ENCODE results near the gene TMEM132E. TPM values are rescaled to one million over a fixed set of nuclear protein-coding genes. Genes with fewer than 3 reads are reported as not detected.

TMEM132E gene
- polyA plus RNA-seq, 6 donors from 2014 or later, result 0.05 TPM; not detected in 5

DNA sequence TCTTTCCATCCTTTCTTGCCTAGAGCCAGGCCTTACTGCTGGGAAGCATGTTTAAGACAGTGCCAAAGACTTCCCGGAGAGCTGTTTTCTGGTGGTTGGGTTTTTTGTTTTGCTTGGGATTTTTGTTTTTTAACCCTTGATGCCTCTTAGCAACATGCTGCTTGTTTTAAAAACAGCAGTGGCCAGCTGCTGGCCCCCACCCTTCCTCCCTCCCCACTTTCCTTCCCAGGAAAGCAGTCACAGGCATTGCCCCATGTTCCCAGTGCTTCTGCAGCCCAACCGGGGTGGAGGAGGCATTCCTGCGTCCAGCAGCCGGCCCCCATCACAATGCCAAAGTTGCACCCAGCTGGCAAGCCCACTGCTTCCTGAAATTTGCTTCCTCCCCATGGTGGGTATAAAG is 12.6 kb downstream of the TMEM132E start:
- Mint-ChIP-seq H3K36me3 (no peaks in the 10 kb centered on the region), H3K27ac (no peak overlapping the region), H3K4me3 (no peak overlapping the region), H3K9me3 (peaks cover 0 to 2% (median 0%) of the 10 kb centered on the region in 7 donors), H3K27me3 (peaks cover 51 to 66% (median 63%) of the 10 kb centered on the region in 3 donors), H3K4me1 (no peaks in the 10 kb centered on the region)
- DNase-seq (no peak), ATAC-seq (ENCODE audit: low read depth in 2 of 2) (no peak)

DNA sequence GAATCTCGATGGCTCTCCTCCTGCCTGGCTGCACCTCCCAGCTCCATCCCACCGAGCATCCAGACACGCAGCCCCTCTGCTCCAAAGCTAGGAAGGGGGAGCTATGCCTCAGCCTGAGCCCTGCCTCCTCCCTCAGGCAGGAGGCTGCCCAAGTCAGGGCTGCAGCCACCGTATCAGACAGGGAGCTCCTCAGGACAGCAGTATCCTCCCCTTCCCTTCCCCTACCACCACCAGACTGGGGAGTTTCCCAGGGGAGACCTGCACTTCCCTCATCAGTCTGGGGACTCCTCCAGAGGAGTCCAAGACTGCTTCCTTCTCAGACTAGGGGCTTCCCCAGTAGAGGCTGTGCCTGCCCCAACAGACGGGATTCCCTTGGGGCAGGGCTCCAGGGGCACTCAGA is 17.5 kb downstream of the TMEM132E start:
- Mint-ChIP-seq H3K27ac (no peak overlapping the region), H3K36me3 (no peaks in the 10 kb centered on the region), H3K4me3 (no peak overlapping the region), H3K9me3 (peaks cover 0 to 2% (median 0%) of the 10 kb centered on the region in 7 donors), H3K27me3 (peaks cover 26 to 58% (median 57%) of the 10 kb centered on the region in 3 donors), H3K4me1 (no peaks in the 10 kb centered on the region)
- no peak for DNase-seq
- ATAC-seq (ENCODE audit: low read depth in 2 of 2), result no peak

DNA sequence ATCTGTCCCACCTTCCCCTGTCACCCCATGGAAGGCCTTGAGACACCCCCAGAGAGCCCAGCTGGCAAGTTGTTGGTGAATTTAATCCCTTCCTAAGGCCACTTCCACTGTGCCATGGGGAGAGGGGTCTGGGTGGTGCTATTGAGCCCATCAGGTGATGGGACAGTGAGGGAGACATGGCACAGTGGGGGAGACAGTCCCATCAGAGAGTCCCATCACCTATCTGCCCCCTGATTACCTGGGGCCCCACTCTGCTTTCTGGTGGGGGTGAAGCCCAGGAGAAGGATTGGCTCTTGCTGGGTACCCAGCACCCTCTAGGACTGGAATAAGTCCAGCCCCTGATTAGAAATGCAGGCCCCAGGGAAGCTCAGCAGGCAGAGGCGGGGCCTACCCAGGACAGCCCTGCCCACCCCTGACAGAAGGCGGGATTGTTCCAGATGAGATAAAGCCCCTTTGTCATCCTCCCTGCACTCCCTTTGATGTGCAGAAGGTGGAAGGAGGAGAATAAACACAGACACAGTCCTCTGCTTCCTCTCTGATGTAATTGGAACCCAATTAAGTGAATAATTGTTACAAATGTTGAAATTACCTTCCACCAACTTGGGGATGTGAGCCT is 18.9 kb downstream of the TMEM132E start:
- H3K4me3 Mint-ChIP-seq, result no peak overlapping the region
- peaks cover 20 to 69% (median 56%) of the 10 kb centered on the region in 3 donors for H3K27me3 Mint-ChIP-seq
- H3K9me3 Mint-ChIP-seq, result peaks cover 0 to 2% (median 0%) of the 10 kb centered on the region in 7 donors

DNA sequence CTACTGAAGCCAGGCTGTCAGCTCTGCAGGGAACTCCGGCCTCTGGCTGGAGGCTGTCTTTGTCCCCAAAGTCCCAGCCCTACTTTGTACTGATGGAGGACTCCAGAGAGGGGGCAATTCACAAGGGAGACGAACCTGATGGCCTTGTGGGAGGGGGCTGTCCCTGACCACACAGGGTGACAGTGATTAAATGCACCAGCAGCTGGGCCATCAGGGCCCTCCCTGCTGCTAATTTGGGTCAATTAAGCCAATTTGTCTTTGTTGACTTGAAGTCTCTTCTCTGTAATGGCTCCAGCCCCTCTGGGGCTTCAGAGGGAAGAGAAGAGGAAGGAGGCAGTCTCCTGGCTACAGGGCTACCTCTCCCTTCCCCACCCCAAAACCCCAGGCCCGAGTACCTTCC is 22.0 kb downstream of the TMEM132E start:
- Mint-ChIP-seq H3K4me3 (no peak overlapping the region), H3K9me3 (no peaks in the 10 kb centered on the region), H3K27ac (no peak overlapping the region), H3K36me3 (no peaks in the 10 kb centered on the region), H3K27me3 (peaks cover 14 to 61% (median 60%) of the 10 kb centered on the region in 3 donors), H3K4me1 (no peaks in the 10 kb centered on the region)
- DNase-seq (no peak), ATAC-seq (ENCODE audit: low read depth in 2 of 2) (no peak)

More for the DNA sequence above, 18.9 kb downstream of the TMEM132E start:
- H3K27ac Mint-ChIP-seq, result no peak overlapping the region
- no peaks in the 10 kb centered on the region for H3K36me3 Mint-ChIP-seq
- DNase-seq (no peak), ATAC-seq (ENCODE audit: low read depth in 2 of 2) (no peak)
- no peaks in the 10 kb centered on the region for H3K4me1 Mint-ChIP-seq

DNA sequence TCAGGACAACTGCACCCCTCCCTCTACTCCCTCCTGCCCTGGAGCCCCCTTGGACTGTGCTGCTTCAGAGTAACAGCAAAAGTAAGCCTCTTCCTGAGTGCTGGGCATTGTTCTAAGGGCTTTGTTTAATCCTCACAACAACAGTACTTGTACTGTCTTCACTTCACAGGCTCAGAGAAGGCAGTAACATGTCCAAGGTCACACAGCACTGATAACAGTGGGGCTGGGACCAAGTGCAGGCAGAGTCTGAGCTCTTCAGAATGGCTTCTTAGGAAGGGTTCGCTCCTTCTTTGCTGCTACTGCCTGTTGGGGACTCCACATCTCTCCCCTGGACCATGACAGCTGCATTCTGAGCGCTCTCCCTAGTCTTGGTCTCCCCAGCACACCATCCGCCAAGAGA is 24.6 kb downstream of the TMEM132E start:
- H3K4me1 Mint-ChIP-seq, result peaks cover 0 to 1% (median 0%) of the 10 kb centered on the region in 3 donors
- H3K9me3 Mint-ChIP-seq, result no peaks in the 10 kb centered on the region
- H3K4me3 Mint-ChIP-seq, result no peak overlapping the region
- H3K27me3 Mint-ChIP-seq, result peaks cover 35 to 57% (median 54%) of the 10 kb centered on the region in 3 donors
- H3K36me3 Mint-ChIP-seq, result no peaks in the 10 kb centered on the region
- no peak for ATAC-seq (ENCODE audit: low read depth in 2 of 2)
- H3K27ac Mint-ChIP-seq, result no peak overlapping the region
- no peak for DNase-seq

DNA sequence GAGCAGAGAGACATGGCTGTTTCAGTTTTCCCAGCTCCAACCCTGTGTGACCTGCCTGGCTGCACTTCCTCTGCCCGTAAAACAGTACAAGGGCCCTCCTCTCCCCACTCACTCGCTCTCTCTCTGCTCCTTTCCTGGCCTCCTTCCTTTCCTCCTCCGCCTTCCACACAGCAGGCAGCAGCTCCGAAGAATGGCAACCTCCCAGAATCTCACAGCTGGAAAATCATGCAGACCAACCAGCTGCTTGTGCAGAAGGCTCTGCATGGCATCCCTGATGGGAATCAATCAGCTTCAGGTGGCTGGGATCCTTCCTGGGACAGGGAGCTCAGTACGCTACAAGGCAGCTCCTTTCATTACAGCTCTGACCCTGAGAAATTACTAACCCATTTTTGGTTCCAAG is 27.4 kb downstream of the TMEM132E start:
- peaks cover 44 to 66% (median 61%) of the 10 kb centered on the region in 3 donors for H3K27me3 Mint-ChIP-seq
- peaks cover 0 to 3% (median 0%) of the 10 kb centered on the region in 7 donors for H3K9me3 Mint-ChIP-seq
- no peaks in the 10 kb centered on the region for H3K36me3 Mint-ChIP-seq

DNA sequence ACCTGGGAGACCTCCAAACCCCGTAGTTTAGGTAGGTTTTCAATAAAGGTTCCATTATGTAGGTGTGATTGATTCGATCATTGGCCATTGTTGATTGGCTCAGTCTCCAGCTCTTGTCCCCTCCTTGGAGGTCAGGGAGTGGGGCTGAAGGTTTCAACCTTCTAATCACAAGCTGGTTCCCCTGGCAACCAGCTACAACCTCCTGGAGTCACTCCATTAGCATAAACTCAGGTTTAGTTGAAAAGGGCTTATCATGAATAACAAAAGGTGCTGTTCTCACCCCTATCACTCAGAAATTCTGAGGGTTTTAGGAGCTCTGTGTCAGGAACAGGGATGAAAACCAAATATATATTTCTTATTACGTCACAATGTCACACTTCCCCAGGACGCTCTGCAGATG is 28.5 kb downstream of the TMEM132E start:
- no peak for ATAC-seq (ENCODE audit: low read depth in 2 of 2)

More for the DNA sequence above, 27.4 kb downstream of the TMEM132E start:
- peak overlapping the region in 1 of 8 donors; percentile 22 for H3K4me3 Mint-ChIP-seq
- ATAC-seq (ENCODE audit: low read depth in 2 of 2), result no peak
- no peak for DNase-seq
- peak overlapping the region in 2 of 6 donors; percentile 12 to 15 for H3K27ac Mint-ChIP-seq
- peaks cover 0 to 3% (median 0%) of the 10 kb centered on the region in 3 donors for H3K4me1 Mint-ChIP-seq

DNA sequence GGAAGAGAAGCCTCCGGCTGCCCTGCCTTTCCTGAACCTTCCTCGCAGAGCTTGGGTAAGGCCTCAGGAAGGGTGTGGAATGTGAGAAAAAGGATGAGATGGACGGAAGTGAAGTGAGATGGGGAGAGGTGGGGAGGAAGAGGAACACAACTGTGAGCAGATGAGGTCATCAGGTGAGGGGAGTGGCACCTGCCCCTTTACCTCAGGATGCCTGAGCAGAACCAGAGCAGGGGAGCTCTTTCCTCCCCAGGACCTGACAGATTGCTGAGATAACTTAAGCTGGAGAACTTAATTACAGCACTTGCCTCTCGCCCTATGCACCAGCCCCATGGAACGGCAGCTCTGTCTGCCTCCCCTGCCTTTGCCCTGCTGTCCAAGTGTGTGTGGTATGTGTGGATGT is 29.8 kb downstream of the TMEM132E start:
- H3K4me3 Mint-ChIP-seq, result no peak overlapping the region
- ATAC-seq (ENCODE audit: low read depth in 2 of 2) (no peak), DNase-seq (no peak)
- no peaks in the 10 kb centered on the region for H3K36me3 Mint-ChIP-seq
- H3K9me3 Mint-ChIP-seq, result peaks cover 0 to 3% (median 0%) of the 10 kb centered on the region in 7 donors
- no peak overlapping the region for H3K27ac Mint-ChIP-seq
- H3K4me1 Mint-ChIP-seq, result peaks cover 0 to 3% (median 0%) of the 10 kb centered on the region in 3 donors
- H3K27me3 Mint-ChIP-seq, result peaks cover 42 to 69% (median 60%) of the 10 kb centered on the region in 3 donors

More for the DNA sequence above, 28.5 kb downstream of the TMEM132E start:
- H3K27me3 Mint-ChIP-seq, result peaks cover 46 to 67% (median 58%) of the 10 kb centered on the region in 3 donors
- no peak for DNase-seq
- no peaks in the 10 kb centered on the region for H3K36me3 Mint-ChIP-seq
- no peak overlapping the region for H3K27ac Mint-ChIP-seq
- H3K9me3 Mint-ChIP-seq, result peaks cover 0 to 3% (median 0%) of the 10 kb centered on the region in 7 donors
- H3K4me1 Mint-ChIP-seq, result peaks cover 0 to 3% (median 0%) of the 10 kb centered on the region in 3 donors
- H3K4me3 Mint-ChIP-seq, result no peak overlapping the region

DNA sequence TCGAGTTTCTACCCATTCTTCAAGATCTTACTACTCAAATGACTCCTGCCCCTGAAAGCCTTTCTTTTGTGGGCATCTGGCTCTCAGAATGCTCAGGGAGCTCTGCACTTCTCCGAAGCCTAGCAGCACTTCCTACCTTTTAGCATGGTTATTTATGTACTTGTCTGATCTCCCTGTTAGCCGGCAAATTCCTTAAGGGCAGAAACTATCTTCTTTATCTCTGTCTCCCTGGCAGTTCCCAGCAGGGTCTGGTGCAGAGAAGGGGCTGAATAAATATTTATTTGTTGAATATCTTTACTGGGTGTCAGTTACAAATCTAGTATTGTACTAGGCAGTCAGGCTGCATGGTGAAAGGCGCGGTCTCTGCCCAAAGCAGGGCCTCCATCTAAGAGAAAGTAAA is 30.7 kb downstream of the TMEM132E start:
- Mint-ChIP-seq H3K4me3 (no peak overlapping the region), H3K27ac (peak overlapping the region in 1 of 6 donors; percentile 56), H3K4me1 (peaks cover 0 to 3% (median 0%) of the 10 kb centered on the region in 3 donors), H3K27me3 (peaks cover 42 to 70% (median 63%) of the 10 kb centered on the region in 3 donors), H3K36me3 (no peaks in the 10 kb centered on the region), H3K9me3 (peaks cover 0 to 3% (median 0%) of the 10 kb centered on the region in 7 donors)
- ATAC-seq (ENCODE audit: low read depth in 2 of 2) (no peak), DNase-seq (no peak)

DNA sequence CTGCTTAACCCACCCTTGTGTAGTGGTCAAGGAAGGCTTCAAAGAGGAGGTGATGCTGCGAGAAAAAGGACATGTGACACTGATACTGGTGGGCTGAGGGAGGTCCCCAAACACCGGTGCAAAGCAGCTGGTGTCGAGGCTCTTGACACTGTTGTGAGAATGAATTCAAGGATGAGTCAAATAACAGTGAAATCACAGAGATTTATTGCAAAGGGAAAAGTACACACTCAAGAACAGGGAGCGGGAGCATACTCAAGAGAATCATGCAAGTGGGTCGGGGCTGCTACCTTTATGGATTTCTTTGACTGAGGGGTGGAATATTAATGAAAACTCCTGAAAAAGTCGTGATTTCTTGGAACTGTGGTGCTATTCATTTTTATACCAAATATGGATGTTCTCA is 31.1 kb downstream of the TMEM132E start:
- H3K27ac Mint-ChIP-seq, result no peak overlapping the region
- H3K4me1 Mint-ChIP-seq, result peaks cover 0 to 3% (median 0%) of the 10 kb centered on the region in 3 donors
- H3K36me3 Mint-ChIP-seq, result no peaks in the 10 kb centered on the region
- ATAC-seq (ENCODE audit: low read depth in 2 of 2), result no peak
- DNase-seq, result no peak
- peaks cover 44 to 70% (median 68%) of the 10 kb centered on the region in 3 donors for H3K27me3 Mint-ChIP-seq
- no peak overlapping the region for H3K4me3 Mint-ChIP-seq
- H3K9me3 Mint-ChIP-seq, result peaks cover 0 to 3% (median 0%) of the 10 kb centered on the region in 7 donors

DNA sequence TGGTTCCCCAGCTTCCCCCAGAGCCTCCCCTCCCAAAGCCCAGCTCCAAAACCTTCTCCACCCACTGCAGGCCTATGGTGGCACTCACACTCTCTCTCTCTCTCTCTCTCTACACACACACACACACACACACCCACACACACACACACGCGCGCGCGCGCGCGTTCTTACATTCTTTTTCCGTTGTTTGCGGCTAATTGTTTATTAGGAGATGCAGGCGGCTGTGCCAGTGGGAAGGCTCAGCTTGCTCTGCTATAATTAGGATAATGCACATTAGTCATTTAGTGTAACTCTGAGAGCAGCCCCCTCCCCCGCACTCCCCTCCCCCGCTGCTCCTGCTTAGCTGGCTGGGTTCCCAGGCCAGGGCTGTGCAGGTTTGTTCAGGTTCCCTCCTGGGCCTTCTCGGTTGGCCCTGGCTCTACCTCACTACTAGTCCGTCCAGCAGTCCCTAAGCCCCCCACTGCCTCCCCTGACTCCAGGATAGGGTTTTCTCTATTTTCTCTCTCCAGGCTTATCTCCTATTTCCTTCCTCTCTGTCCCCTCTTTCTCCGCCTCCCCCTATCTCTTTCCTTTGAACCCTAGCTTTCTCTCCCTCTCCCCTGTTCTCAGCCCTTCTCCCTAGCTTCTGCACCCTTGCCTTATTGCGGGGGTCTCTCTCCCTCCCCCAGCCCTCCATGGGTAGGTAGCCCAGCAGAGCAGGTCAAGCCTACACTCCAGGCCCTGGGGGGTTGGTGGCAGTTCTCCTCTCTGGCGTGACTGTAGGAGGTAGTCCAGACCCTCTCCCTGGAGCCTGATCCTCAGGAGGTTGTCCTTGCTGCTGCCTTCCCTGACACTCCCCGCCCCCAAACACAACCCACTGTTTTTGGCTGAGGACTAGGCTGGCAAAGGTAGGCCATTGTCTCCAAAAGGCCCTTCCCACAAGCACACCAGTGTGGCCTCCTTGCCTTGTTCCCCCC is 34.0 kb downstream of the TMEM132E start:
- no peak overlapping the region for H3K27ac Mint-ChIP-seq
- no peaks in the 10 kb centered on the region for H3K36me3 Mint-ChIP-seq
- peaks cover 32 to 84% (median 77%) of the 10 kb centered on the region in 3 donors for H3K27me3 Mint-ChIP-seq
- H3K4me1 Mint-ChIP-seq, result peaks cover 0 to 3% (median 0%) of the 10 kb centered on the region in 3 donors
- H3K4me3 Mint-ChIP-seq, result no peak overlapping the region
- H3K9me3 Mint-ChIP-seq, result peaks cover 0 to 3% (median 0%) of the 10 kb centered on the region in 7 donors
- DNase-seq, result no peak
- ATAC-seq (ENCODE audit: low read depth in 2 of 2), result no peak

DNA sequence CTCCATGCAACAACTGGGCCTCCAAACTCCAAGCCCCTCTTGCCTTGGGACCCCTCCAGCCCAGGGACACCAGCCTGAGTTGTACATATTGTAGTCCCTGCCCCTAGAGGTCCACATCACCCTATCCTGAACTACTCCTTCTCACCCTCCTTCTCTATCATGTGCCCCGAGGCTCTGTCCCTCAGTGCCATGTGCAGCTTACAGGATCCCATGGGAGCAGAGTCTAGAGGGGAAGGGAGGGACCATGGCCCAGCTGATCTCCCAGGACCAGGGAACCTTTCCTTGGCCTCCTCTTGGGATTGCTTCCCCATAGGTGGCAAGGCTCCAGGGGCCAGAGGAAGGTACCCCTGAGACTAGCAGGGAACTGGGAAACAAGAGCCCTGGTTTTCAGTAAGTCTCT is 35.3 kb downstream of the TMEM132E start:
- Mint-ChIP-seq H3K4me3 (no peak overlapping the region), H3K27me3 (peaks cover 38 to 86% (median 74%) of the 10 kb centered on the region in 3 donors), H3K9me3 (peaks cover 0 to 6% (median 3%) of the 10 kb centered on the region in 7 donors), H3K27ac (no peak overlapping the region), H3K36me3 (no peaks in the 10 kb centered on the region), H3K4me1 (no peaks in the 10 kb centered on the region)
- DNase-seq (no peak), ATAC-seq (ENCODE audit: low read depth in 2 of 2) (no peak)

DNA sequence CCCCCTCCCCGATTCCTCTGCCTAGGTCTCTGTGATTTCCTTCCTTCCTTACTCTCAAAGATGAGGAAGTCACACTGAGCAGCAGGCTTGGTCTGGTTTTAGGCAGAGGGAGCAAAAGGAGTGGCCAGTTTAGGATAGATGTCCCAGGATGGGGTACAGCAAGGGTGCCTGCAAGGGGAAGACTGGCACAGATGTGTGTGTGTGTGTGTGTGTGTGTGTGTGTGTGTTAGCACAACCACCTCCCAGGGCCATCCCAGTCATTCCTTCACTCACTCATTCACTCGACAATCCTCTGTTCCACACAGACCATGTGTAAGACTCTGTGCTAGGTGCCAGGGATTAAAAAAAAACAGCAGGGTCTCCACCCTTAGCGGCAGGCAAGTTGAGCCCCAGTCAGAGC is 35.9 kb downstream of the TMEM132E start:
- Mint-ChIP-seq H3K9me3 (peaks cover 0 to 6% (median 2%) of the 10 kb centered on the region in 7 donors), H3K27me3 (peaks cover 38 to 86% (median 70%) of the 10 kb centered on the region in 3 donors), H3K4me3 (no peak overlapping the region), H3K27ac (no peak overlapping the region), H3K36me3 (no peaks in the 10 kb centered on the region), H3K4me1 (no peaks in the 10 kb centered on the region)
- no peak for DNase-seq
- ATAC-seq (ENCODE audit: low read depth in 2 of 2), result no peak
